Measurements from ENCODE around the gene SLC6A8.

GRCh38 chrX:153696100-153696499 is 8.4 kb downstream of the SLC6A8 start:
- TF ChIP-seq TAF1 (IDR thresholded peaks at IDR 0.05; ENCODE audit: low read depth) (no peak), NFIC (IDR thresholded peaks at IDR 0.05) (no peak), EGR1 (IDR thresholded peaks at IDR 0.05) (no peak), EP300 (IDR thresholded peaks at IDR 0.05; ENCODE audit: borderline replicate concordance) (no peak), ZBTB7A (IDR thresholded peaks at IDR 0.05; ENCODE audit: low read depth) (no peak), RAD21 (IDR thresholded peaks at IDR 0.05; ENCODE audit: low read depth) (no peak), CREB1 (IDR thresholded peaks at IDR 0.05; ENCODE audit: low read depth) (no peak), YY1 (IDR thresholded peaks at IDR 0.05; ENCODE audit: low read depth) (no peak)
- TF ChIP-seq, protein P1, sequence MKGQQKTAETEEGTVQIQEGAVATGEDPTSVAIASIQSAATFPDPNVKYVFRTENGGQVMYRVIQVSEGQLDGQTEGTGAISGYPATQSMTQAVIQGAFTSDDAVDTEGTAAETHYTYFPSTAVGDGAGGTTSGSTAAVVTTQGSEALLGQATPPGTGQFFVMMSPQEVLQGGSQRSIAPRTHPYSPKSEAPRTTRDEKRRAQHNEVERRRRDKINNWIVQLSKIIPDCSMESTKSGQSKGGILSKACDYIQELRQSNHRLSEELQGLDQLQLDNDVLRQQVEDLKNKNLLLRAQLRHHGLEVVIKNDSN (IDR thresholded peaks at IDR 0.05): no peak
- TF ChIP-seq, protein P2, sequence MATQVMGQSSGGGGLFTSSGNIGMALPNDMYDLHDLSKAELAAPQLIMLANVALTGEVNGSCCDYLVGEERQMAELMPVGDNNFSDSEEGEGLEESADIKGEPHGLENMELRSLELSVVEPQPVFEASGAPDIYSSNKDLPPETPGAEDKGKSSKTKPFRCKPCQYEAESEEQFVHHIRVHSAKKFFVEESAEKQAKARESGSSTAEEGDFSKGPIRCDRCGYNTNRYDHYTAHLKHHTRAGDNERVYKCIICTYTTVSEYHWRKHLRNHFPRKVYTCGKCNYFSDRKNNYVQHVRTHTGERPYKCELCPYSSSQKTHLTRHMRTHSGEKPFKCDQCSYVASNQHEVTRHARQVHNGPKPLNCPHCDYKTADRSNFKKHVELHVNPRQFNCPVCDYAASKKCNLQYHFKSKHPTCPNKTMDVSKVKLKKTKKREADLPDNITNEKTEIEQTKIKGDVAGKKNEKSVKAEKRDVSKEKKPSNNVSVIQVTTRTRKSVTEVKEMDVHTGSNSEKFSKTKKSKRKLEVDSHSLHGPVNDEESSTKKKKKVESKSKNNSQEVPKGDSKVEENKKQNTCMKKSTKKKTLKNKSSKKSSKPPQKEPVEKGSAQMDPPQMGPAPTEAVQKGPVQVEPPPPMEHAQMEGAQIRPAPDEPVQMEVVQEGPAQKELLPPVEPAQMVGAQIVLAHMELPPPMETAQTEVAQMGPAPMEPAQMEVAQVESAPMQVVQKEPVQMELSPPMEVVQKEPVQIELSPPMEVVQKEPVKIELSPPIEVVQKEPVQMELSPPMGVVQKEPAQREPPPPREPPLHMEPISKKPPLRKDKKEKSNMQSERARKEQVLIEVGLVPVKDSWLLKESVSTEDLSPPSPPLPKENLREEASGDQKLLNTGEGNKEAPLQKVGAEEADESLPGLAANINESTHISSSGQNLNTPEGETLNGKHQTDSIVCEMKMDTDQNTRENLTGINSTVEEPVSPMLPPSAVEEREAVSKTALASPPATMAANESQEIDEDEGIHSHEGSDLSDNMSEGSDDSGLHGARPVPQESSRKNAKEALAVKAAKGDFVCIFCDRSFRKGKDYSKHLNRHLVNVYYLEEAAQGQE (IDR thresholded peaks at IDR 0.05; ENCODE audit: low read depth): no peak
- TF ChIP-seq, protein P3, sequence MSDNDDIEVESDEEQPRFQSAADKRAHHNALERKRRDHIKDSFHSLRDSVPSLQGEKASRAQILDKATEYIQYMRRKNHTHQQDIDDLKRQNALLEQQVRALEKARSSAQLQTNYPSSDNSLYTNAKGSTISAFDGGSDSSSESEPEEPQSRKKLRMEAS (IDR thresholded peaks at IDR 0.05): no peak

All from Ishikawa (cell line).